Fibroblast of villous mesenchyme (primary cell): ENCODE measurements around the gene SECISBP2. TPM values are rescaled to one million over a fixed set of nuclear protein-coding genes. Genes with fewer than 3 reads are reported as not detected.

Experiments
- DNase-seq: peaks from one replicate; pipeline ENCODE4 v3.0.0-alpha.2; 2010; ENCODE audit warnings: low read depth
- H3K4me3 ChIP-seq: 2 replicates; pipeline ENCODE4 v1.5.1; 2011; ENCODE audit warnings: low read depth, mild to moderate bottlenecking, low read length
- CTCF ChIP-seq: IDR thresholded peaks from 2 replicates; pipeline ENCODE4 v1.5.1; 2012; ENCODE audit warnings: low read depth, mild to moderate bottlenecking, low read length; ENCODE audit not compliant: insufficient read depth
- small RNA-seq: library from RNA; depleted of rRNA; stranded (forward); fragments of <200 nt; gene quantifications from one replicate; pipeline ENCODE3, GENCODE V24; 2012
- total RNA-seq: library from RNA; depleted of rRNA; stranded (reverse); fragments of >200 nt; gene quantifications from 2 replicates; pipeline ENCODE4 v1.2.3, GENCODE V29; 2012

The SECISBP2 gene
- total RNA-seq, 1 donor, result 23.3 TPM

GRCh38 chr9:89400403-89401116 is 82.3 kb downstream of the SECISBP2 start:
- no peak overlapping the region for H3K4me3 ChIP-seq
- TF ChIP-seq CTCF, result no peak
- no peak for DNase-seq

- no peak overlapping the region for H3K4me3 ChIP-seq
Observed at GRCh38 chr9:89402695-89403427, 84.6 kb downstream of the SECISBP2 start.

GRCh38 chr9:89404074-89404473 is 85.8 kb downstream of the SECISBP2 start:
- no peak for DNase-seq
- no peak overlapping the region for H3K4me3 ChIP-seq
- no peak for TF ChIP-seq CTCF

More at GRCh38 chr9:89402695-89403427, 84.6 kb downstream of the SECISBP2 start:
- no peak for TF ChIP-seq CTCF
- no peak for DNase-seq

- TF ChIP-seq CTCF, result no peak
- no peak overlapping the region for H3K4me3 ChIP-seq
- peak; percentile 12 for DNase-seq
Observed at GRCh38 chr9:89405826-89406225, 87.5 kb downstream of the SECISBP2 start.

- no peak for TF ChIP-seq CTCF
- DNase-seq, result peak; percentile 38
- no peak overlapping the region for H3K4me3 ChIP-seq
Observed at GRCh38 chr9:89407070-89407469, 88.8 kb downstream of the SECISBP2 start.

GRCh38 chr9:89408628-89409101 is 90.4 kb downstream of the SECISBP2 start:
- DNase-seq, result no peak
- TF ChIP-seq CTCF, result no peak
- H3K4me3 ChIP-seq, result no peak overlapping the region

Small RNA genes lying within 50 kb of the gene (small RNA-seq; reads per million reads assigned to genes)
- not detected for gene MIR3153

Other genes starting within 250 kb of the SECISBP2 start
- gene SHC3, start 139.7 kb upstream of the SECISBP2 start, total RNA-seq, result 7.4 and 11.7 TPM in 2 replicates
- gene CKS2, start 7.3 kb upstream of the SECISBP2 start, total RNA-seq, result 78.0 and 228 TPM in 2 replicates
- 0.43 and 1.6 TPM in 2 replicates for gene SEMA4D, start 179.6 kb downstream of the SECISBP2 start, total RNA-seq